GM13977 (cell line): Measurements from ENCODE around the gene MARS2.

ENCODE experiments used
- DNase-seq: peaks from one replicate; pipeline ENCODE4 v3.0.0; 2012; ENCODE audit warnings: low spot score
- in situ Hi-C: fragments of 300-500 bp; cut with MboI; formaldehyde crosslinking; loops from one replicate; pipeline ENCODE4 v1.12.0; 2022; ENCODE audit warnings: low sequenced_read_pairs, low pct_unique_long_range_greater_than_20kb, mixed read lengths, inconsistent platforms; ENCODE audit not compliant: unreplicated experiment
- TF ChIP-seq, protein P1 (sequence below): IDR thresholded peaks from 2 replicates; pipeline ENCODE4 v1.5.1; 2012; ENCODE audit warnings: mild to moderate bottlenecking, control low read depth; ENCODE audit not compliant: insufficient read depth; ENCODE audit errors: extremely low read depth, missing control alignments

Gene MARS2

DNA sequence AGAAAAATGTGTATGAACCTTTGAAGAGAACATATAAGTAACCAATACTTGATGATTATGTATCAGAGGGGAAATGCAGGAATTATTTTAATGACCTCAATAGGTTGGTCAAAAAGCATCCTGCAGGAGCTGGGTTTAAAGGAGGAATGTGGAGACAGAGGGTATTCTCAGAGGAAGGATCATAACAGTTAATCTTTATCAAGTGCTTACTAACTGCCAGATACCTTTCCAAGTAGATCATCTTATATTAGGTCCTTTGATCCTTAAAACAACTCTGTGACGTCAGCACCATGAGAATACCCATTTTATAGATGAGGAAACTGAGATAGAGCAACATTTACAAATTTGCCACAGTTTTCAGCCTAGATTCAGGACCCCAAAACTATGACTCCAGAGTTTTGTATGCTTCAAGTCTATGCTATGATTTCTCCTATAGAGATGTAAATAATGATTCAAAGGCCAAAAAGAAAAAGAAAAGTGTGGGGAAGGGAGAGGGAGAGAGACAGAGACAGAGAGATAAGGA is 32.7 kb upstream of the MARS2 start:
- no peak for DNase-seq
- TF ChIP-seq, protein P1, sequence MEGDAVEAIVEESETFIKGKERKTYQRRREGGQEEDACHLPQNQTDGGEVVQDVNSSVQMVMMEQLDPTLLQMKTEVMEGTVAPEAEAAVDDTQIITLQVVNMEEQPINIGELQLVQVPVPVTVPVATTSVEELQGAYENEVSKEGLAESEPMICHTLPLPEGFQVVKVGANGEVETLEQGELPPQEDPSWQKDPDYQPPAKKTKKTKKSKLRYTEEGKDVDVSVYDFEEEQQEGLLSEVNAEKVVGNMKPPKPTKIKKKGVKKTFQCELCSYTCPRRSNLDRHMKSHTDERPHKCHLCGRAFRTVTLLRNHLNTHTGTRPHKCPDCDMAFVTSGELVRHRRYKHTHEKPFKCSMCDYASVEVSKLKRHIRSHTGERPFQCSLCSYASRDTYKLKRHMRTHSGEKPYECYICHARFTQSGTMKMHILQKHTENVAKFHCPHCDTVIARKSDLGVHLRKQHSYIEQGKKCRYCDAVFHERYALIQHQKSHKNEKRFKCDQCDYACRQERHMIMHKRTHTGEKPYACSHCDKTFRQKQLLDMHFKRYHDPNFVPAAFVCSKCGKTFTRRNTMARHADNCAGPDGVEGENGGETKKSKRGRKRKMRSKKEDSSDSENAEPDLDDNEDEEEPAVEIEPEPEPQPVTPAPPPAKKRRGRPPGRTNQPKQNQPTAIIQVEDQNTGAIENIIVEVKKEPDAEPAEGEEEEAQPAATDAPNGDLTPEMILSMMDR = no peak
- in situ Hi-C loops = no loop called here

DNA sequence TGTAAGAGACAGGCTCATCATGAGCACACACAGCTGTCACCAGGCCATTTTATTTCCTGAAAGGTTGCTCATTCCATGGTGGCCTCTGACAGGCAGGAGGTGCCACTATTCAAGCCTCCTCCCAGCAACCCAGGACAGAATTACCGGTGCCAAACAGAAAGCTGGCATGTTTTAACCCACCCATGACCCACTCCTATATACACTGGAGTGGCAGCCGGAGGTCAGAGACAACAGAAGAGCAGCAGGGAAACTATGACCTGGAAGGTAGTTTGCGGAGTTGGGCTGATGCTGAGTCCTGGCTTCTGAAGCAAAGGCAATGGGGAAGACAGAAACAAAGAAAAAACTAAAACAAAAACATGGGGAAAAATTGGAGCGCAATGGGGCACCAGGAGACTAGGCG is 32.1 kb upstream of the MARS2 start:
- DNase-seq = no peak
- in situ Hi-C loops = no loop called here
- TF ChIP-seq, protein P1 = no peak

DNA sequence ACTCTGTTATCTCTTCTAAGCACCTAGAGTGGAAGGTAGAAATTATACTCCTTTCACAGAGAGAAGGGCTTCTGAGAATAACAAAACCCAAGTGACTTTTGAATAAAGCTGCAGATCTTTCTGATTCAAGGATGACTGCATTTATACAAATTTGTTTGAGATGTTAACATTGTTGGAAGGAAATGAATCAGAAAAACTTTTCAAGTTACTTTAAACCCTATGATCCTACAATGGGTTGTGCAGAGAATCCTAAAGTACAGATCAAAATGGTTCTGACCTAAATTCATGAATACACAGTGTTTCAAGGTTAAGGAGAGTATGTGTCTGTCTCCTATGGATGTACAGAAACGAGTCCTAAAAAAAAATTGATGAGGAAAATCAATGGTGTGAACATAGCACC is 31.6 kb upstream of the MARS2 start:
- TF ChIP-seq, protein P1 = no peak
- in situ Hi-C loops = no loop called here
- no peak for DNase-seq

DNA sequence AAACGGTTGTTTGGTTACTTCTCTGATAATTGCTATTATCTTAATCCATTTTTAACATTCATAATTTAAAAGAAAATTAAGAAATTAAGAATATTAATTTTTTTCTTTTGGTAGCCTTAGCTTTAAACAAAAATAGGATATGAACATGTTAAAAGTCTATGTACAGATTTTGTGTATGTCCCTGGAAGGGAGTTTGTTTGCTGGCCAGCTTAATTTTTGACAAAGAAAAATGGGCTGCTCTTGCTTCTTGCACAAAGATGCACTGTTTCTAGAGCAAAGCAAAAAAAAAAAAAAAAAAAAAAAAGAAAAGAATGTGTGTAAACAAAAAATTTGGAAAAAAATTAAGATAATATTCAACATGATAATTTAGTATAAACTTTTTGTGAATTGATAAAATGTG is 31.1 kb upstream of the MARS2 start:
- no peak for DNase-seq
- TF ChIP-seq, protein P1 = no peak
- in situ Hi-C loops = no loop called here

DNA sequence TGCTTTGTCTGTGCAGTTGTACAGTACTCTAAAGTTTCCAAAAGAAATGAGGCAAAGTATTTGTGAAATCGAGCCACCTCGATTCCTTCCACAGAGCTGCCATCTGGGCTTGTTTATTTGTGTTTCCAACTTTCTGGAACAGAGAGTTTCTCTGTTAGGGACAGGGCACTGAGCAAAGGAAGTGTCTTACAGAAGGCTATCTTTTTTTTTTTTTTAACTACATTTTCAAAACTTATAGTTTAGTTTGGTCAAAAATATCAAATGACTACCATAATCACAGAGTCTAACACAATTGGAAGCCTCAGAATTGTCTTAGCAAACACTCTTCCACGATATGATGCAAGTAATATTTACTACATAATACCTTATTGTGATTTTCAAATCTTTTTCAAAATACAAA is 30.6 kb upstream of the MARS2 start:
- in situ Hi-C loops = no loop called here
- no peak for DNase-seq
- TF ChIP-seq, protein P1 = no peak

DNA sequence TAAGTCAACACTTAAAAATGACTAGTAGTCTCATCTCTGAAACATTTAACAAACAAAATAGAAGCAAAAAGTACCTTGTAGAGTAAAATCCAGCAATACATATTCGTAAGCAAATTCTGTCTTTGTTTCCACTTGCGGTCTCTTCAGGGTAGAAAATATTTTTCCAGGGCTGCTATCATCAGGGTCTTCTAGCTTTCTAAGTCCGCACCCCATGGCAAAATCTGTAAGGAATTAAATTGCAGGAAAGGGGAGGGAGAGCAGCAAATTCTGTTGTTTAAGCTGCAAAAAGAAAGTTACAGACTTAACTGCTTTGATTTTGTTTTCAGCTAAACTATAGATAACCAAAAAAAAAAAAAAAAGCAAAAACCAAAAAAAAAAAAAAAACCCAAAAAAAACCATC is 29.9 kb upstream of the MARS2 start, which contains the start of gene RFTN2:
Gene RFTN2 (minus strand): TSS at position 342 of the 400 bp plus-strand sequence. CDS start 129 bp downstream, at position 213.
- TF ChIP-seq, protein P1 = no peak
- in situ Hi-C loops = no loop called here
- DNase-seq = no peak

DNA sequence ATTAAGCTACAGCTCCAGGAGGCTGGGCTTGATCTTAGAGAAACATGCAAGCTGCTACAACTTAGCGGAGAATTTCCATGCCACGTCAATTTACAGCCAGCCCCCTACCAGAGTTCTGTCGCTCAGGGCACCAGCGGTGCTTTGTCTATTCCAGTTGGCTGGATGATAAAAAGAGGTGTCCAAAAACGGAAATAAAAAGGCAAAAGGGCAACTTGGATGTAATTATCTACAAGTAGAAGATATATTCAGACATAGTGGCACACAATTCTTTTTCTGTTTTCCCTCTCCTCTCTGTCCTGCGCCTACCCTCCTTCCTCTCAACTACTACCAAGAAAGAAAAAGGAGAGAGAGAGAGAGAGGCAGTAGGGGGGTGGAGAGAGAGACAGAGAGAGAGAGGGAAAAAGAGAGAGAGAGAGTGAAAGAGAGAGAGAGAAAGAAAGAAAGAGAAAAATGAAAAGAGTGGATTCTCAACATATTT is 29.4 kb upstream of the MARS2 start:
- in situ Hi-C loops = no loop called here
- TF ChIP-seq, protein P1 = no peak
- DNase-seq = no peak
